Islet precursor cell (in vitro differentiated cells): ENCODE data around the gene C11orf98.
"Not testable (repeated sequence)": the region's sequence is repeated elsewhere in the genome, so short reads cannot be mapped to it uniquely, and the experiment has no call there.

Experiments used
- DNase-seq: peaks from one replicate; pipeline ENCODE4 v3.0.0-alpha.2; 2018

The C11orf98 gene

DNA sequence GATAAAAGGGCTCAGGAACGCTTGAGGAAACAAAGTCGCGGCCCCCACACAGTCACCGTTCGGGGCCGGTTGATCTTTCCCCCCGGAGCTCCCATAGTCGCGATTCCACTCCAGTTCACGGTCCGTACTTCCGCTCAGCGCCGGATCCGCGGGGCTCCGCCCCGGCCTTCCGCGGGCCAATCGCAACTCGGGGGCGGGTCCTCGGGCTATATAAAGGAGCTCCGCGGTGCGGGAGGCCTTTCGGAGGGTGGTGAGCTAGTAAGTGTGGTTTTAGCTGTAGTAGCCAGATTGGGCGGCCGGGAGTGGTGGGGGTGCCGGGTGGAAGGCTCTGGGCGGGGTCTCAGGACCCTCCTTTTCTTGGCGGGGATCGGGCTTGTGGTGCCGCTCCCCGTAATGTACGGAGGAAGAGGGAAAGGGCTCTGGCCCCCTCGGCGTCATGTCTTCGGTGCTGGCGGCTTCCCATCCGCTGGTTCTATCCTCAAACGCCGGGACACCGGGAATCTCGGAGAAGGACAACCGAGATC, at the start of gene C11orf98, which contains the start of gene CSKMT:
C11orf98 (minus strand) TSS at position 136 of the 524 bp plus-strand sequence; CDS start at position 95, 41 bp downstream.
CSKMT (plus strand) TSS at position 238 of the 524 bp plus-strand sequence. CDS start 568 bp downstream, outside the sequence.
- peak; percentile 97 for DNase-seq

DNA sequence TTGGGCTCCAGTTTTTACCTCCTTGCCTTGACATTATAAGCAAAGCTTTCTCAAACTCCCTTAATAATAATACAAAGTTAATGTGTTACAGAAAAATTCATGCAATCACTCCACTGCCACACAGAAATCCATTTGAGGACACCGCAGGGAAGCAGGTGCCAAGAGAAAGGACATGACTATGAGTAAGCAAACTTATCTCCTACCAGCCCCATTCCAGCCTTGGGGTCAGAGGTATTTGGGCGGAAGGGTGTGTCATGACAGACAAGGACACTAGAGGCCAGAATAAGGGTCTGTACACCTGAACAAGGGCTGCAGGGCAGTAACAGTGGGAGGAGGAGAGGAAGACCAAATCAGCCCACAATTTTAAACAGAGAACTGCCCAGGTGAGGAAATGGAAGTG, 48.3 kb upstream of the C11orf98 start:
- peak; percentile 58 for DNase-seq

DNA sequence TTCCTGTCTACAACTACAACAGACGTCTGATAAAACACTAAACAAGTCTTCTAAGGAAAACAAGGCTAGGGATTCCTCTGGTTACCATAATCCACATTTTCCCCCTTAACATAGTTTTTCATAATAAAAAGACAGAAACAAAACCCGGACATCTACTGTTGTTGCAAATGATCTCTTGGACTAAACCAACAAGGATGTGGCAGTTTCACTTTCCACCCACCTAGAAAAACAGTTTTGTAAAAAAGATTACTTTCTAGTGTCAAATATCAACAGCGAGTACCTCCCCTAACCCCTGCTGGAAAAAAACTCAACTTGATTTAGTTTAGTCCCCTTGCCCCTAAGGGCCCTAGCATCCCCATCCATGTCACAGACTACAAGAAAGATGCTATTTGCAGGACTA, 47.9 kb upstream of the C11orf98 start:
- no peak for DNase-seq

DNA sequence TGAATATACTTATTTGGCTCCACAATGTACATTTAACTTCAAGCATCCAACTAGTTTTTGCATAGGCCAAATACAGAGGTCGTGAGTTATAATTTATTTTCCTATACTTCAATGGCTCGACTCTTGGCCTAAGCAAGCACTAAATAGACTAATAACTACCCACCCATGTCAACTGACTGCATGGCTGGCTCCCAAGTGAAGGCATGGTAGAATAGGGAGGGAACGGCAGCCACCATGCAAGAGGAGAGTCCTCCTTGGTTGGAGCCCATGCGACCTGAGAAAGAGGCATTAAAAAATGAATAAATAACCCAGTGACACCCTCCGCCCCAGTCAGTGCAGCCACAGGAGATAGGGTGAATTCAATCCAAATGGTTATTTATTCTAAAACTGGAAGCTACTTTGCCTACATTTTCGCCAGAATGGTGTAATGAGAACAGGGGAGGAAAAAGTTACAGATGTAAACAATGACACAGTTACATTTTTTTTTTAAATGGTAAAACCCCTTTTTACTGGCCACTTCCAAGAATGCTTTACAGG, 47.3 kb upstream of the C11orf98 start:
- no peak for DNase-seq

DNA sequence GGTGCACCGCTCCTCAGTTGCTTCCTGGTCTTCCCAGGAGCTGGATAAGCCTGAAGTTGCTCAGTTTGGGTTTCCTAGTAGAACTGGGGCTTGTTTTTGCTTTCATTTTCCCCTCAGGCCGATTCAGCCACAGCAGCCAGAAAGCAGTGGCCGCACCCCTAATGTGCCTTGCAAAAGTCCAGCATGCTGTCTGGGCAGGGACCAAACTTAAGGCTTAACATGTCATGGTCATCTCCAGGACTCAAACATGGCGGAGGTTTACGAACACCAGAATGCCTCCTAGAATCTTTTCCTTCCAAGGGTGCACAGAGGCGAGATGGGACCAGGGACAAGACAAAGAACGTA, 45.0 kb upstream of the C11orf98 start:
- peak; percentile 56 for DNase-seq

DNA sequence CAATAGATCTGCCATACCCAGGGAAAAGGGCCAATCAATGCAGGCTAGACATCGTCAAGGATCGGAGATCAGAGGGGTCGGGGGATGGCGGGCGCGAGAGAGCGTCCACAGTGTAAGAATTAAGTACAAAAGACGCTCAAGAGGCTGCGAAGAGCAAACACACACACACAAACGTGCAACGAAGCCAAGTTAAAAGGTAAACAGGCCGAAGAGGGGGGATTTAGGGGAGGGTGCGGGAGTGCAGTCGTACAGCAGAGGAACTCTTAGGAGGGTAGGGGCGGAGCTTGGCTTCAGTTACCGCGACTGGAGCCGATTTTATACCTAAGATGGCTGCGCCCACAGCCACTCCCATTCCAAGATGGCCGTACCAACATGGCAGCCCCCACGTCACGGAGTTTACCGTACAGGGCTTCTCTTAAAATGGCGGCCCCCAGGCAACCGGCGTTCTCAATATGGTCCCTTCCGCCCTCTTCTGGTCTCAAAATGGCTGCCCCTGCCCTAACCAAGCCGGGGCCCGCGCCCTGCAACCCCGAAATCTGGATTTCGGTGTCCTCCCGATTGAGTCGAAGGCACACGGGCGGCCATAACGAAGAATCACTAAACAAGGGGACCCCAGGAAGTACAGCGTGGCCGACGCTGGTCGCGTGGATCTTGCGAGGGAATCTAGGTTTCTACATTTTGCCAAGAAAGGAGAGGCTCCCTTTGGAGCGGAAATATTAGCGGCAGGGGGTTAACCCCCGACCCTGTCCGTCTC, 44.4 kb upstream of the C11orf98 start:
- peak; percentile 97 for DNase-seq

DNA sequence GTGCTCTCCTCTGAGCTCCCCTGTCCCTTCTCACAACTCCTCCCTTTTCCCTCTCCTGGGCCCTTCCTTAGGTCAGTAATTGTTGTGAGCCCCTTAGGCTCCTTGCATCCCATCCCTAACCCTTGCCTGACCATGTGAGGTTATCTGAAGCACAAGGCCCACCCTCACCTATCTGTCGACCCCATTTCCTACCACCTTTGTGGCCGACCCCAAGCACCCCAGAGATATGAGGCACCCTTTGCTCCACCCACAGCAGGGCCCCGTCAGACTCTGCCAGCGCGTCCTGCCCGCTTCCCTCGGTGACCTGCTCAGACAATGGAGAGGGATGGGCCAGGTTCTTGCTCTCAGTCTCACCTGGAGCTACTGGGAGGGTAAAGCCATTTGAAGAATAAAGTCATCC, 43.8 kb upstream of the C11orf98 start:
- peak; percentile 62 for DNase-seq

DNA sequence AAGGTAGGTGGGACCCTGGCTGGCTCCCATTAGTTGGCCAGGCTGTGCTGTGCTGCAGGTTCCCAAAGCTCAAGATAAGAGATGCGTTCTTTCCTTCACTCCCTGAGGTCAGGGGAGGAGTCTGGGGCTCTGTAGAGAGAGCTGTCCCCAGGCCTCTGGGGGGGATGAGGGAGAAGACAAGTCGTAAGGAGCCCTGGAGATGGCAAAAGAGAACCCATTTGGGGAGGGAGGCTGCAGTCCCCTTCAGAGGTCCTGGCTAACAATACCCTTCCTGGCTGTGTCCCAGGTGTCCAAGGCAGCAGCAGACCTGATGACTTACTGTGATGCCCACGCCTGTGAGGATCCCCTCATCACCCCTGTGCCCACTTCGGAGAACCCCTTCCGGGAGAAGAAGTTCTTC, 43.4 kb upstream of the C11orf98 start:
- DNase-seq, result no peak

DNA sequence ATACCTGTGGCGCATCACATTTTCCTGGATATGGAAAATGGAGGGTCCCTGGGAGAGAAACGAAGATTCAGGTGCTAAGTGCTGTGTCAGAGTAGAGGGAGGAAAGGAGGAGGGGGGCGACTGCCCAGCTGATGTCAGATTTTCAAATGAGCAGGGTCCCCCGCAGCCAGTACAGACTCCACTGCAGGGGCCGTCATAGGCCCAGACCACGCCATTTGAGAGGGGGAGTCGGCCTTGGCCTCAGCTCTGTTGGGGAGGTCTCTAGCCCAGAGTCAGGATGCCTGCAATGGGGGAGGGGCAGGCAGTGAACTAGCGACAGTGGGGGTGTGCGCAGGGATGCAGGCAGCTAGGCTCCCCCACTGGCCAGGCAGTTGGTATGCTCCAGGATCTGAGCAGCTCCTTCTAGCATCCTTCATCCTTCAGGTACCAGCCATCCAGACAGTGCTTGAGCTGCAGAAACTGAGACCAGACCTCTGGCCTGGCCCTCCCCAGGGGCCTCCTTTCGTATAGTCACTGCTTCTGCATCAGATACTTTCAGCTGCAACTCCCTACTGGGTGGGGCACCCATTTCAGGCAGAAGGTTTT, 42.4 kb upstream of the C11orf98 start, which contains the start of the genes BSCL2 and GNG3:
BSCL2 (minus strand) TSS at position 148 of the 585 bp plus-strand sequence. CDS start 229 bp downstream, outside the sequence.
GNG3 (plus strand) TSS at position 400 of the 585 bp plus-strand sequence. CDS start 620 bp downstream, outside the sequence.
- DNase-seq, result peak; percentile 94

DNA sequence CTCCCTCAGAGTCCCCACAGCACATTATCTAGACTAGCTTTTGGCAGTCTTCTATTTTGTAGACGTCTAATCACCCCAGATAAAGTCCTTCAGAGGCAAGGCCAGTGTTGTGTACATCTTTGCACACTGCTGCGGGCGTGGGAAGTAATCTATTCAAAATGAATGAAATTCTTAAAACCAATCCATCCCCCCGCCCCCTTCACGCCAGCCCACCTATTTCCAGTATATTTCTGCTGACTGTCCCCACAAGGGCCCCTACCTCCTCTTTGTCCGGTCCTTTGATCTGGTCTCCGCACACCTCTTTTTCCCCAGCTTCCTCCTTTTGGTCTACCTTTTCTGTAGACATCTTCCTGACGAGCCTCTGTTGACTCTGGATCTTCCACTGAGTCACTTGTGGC, 41.8 kb upstream of the C11orf98 start:
- no peak for DNase-seq

DNA sequence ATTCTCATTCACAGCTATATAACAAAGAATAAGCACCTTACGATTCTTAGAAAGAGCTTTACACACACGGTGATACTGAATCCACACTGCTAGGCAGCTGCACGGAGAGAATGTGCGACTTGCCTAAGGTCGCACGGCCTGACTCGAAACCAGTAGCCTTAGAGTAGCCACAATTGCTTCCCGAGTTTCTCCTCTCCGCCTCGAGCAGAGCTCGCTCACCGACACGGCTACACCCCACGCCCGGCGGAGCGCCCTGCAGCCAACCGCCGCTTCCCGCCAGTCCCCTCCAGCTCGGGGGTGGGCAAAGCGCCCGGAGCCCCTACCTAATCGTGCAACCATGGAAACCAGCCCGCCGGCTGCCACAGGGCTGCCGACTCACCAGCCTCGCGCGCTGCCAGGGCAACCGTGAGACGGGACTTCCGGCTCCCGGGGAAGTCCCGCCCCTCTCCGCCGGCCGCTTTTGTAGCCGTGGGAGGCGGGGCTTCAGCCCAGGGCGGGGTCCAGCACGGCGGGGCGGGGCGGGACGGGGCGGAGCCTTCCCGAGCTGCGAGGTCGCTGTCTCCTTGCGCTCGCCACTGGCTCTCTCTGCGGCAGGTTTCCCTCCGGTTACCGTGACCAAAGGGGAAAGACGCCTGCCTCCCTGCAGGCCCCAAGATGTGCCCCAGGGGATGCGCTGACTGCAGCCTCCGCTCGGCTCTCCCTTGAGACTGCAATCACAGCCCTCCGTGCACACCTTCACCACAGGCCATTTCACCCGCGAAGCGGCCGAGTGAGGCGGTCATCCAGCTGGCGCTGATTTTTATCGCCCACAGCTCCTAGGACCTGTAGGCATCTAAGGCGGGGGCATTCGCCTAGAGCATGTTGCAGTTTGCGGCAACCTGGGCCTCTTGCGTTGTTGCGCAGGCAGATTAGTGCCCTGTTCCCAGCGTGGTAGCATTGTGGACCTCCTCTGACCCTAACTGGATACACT, 41.2 kb upstream of the C11orf98 start:
- DNase-seq, result peak; percentile 98

DNA sequence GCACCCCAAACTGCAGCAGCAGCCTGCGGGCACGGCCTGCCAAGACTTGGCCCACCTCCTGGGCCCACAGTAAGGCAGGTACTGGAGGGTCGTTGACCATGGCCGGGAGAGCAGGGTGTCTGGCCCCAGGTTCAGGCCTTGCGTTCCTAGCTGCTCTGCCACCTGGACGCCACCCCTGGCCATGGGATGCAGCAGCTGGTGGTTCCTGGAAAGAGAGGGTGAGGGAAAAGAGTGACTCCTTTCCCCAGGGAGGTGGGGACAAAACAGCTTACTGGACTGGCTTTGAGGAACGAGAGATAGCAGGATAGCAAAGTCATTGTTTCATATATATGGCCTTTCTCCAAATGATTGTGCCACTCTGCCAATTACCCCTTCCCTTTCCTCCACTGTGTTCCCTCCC, 40.4 kb upstream of the C11orf98 start:
- no peak for DNase-seq

DNA sequence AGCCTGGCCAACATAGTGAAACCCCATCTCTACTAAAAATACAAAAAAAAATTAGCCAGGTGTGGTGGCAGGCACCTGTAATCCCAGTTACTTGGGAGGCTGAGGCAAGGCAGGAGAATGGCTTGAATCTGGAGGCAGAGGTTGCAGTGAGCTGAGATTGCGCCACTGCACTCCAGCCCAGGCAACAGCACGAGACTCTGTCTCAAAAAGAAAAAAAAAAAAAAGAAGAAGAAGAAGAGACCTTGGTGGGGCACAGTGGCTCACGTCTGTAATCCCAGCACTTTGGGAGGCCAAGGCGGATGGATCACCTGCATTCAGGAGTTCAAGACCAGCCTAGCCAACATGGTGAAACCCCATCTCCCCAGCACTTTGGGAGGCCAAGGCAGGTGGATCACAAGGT, 38.9 kb upstream of the C11orf98 start:
- DNase-seq, result not testable (repeated sequence)

DNA sequence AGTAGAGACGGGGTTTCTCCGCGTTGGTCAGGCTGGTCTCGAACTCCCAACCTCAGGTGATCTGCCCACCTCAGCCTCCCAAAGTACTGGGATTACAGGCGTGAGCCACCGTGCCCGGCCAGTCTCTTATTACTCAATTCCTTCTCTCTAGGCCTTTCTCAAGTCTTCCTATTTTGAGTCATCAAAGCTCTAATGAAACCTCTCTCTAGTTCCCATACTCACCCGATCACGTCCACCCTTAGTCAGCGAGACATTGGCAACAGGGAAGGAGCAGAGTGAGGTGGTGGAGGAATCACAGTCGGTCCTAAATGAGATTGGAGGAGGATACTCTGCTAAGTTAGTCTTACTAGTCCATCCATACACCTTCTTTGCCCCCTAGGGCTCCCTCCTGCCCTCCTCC, 37.2 kb upstream of the C11orf98 start:
- DNase-seq, result no peak

DNA sequence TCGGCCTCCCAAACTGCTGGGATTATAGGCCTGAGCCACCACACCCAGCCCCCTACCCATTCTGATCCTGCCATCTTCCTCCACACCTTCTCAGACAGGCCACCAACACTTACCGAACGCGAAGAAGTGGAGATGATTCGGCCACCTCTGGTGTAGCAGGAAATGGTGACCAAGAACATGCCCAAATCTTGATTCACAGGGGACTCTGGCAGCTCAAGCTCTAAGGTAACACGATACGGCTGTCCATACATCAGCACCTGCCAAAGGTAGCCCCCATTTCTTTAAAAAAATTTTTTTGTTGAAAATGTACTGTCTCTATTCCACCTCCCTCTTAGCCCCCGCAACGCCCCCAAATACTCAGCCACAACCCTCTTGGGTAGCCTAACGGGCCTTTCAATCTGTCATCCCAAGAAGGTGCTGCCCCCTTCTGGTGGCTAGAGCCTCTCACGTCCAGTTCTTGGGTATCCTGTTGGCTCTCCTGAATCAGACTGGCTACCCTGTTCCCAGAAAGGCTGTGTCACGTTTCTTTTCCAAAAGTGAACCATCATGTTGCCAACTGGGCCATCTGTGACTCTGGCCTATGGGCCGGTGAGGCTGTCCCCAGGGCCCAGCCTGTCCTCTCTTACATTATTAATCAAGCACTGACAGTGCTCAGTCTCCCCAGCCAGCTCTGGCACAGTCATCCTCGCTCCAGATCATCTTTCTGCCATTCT, 29.6 kb upstream of the C11orf98 start:
- peak; percentile 84 for DNase-seq

DNA sequence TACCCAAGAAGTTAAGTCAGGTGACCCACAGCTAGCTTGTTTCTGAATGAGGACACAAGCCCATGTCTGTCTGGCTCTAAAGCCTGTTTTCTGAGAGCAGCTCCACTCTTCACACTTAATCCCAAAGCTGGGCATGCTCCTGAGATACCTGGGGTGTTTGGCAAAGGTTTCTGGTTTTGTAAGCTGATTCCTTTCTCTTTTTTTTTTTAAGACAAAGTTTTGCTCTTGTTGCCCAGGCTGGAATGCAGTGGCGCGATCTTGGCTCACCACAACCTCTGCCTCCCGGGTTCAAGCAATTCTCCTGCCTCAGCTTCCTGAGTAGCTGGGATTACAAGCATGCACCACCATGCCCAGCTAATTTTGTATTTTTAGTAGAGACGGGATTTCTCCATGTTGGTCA, 28.6 kb upstream of the C11orf98 start:
- DNase-seq, result not testable (repeated sequence)

DNA sequence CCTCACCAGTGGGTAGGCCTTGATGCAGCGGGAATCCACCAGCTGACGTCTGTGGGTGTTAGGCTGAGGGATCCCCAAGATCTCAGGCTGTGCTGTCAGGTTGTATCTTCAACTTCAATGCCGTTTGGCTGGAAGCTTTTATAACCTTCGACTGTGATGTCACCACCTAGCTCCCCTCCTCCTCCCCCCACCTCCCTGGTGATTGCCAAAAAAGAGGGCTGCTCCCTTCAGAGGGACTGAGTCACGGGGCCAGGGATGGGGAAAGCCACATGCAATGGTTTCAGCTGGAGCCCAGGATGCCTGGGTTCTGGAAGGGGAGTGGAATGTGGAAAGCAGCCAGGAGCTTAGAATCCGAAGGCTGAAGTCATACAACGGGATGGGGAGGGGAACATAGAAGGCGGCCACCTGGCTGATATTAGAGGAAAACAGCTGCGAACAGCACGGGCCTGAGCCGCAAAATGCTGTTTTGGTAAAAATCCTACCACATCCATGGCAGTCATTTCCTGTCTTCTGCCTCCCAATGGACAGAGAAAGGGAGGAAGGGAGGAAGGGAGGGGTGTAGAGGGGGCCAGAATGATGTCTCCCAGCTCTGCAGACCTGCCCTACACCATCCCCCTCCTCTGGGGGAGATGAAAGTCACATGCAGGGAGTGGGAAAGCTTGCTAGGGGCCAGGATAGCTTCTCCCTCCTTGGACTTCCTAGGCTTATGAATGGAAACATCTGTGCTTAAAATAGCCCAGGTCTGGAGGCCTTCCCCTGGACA, 24.6 kb upstream of the C11orf98 start, which contains the start of gene LRRN4CL:
LRRN4CL (minus strand) TSS at position 110 of the 763 bp plus-strand sequence. CDS start 1,022 bp downstream, outside the sequence.
- no peak for DNase-seq

DNA sequence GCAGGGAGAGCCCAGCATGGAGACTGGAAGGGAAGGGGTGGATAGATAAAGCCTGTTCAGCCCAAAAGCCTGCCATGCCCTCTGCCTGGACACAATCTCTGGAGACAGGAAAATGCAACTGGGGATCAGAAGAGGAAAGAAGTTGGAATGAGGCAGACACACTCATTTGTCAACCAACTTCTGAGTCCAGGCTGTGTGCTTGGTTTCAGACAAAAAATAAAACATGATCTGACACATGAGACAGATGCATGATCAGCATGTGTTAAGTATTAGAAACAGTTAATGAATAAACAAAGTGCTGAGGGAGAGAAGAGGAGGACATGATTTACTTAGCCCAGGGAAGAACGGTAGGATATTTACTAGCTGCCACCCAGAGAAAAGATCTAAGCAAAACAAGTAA, 23.5 kb upstream of the C11orf98 start:
- DNase-seq, result no peak

DNA sequence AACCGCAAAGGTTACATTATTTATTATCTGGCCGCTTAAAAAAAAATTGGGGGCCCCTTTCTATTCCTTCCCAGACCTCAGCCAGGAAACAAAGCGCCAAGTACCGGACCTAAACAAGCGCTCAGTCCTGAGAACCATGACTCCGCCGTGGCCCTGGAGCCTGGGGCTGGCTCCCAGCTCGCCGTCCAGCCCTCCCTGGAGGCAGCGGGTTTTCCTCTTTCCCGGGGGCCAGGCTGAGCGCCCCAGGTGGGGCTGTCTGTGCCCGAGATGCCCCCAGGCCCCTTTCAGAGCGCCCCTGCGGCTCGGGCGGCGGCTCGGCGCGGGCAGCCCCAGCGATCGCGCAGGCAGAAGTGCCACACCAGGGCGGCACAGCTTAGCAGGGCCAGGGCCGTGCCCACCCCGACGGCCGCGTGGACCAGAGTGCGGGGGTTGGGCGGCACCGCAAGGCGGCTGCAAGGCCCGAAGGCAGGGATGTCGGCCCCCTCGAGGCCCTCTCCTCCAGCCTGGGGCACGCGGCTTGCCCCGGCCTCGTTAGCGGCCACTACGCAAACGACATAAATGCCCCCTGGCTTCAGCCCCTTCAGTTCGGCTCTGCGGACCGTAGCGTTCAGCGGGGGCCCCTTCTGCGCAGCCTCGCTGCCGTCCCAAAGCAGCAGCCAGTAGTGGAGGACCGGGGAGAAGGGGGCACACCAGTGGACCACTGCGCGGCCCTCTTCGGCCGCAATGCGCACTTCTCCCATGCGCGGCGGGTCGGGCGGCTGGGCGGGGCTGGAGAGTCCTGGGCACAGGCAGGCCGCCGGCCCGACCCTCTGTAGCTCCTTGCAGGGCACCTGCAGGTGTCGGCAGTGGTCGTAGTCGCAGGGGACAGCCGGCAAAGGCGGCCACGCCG, 22.7 kb upstream of the C11orf98 start:
- no peak for DNase-seq

DNA sequence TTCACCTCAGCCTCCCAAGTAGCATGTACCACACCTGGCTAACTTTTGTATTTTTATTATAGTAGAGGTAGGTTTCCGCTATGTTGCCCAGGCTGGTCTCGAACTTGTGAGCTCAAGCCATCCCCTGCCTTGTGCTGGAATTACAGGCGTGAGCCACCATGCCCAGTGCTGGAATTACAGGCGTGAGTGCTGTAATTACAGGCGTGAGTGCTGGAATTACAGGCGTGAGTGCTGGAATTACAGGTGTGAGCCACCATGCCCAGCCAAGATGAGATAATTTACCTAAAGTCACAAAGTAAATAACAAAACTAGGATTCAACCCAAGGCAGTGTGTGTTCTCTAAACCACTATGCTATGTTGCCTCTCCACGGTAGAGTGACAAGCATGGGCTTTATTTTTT, 17.5 kb upstream of the C11orf98 start:
- DNase-seq, result no peak
